HEK293T (cell line): ENCODE data around the gene VPS35L.

Source experiments
- CTCF ChIA-PET: fragments of 350-600 bp; formaldehyde crosslinking; extraction: SDS; loops from one replicate; lab custom pipeline; 2021; ENCODE audit warnings: antibody characterized with exemption, inconsistent platforms; lab: Yijun Ruan, JAX
- POLR2A ChIA-PET: fragments of 350-600 bp; formaldehyde crosslinking; extraction: SDS; loops from one replicate; lab custom pipeline; 2020; ENCODE audit warnings: antibody characterized with exemption, inconsistent platforms; lab: Yijun Ruan, JAX
- DNase-seq: peaks from one replicate; pipeline ENCODE4 v3.0.0; 2012; ENCODE audit warnings: mixed read lengths; ENCODE audit errors: extremely low spot score
- ARNT ChIP-seq: fragments of 450-650 bp; IDR thresholded peaks from 2 replicates; pipeline ENCODE4 v1.6.1; 2017; ENCODE audit warnings: mild to moderate bottlenecking
- BHLHE40 ChIP-seq: fragments of 450-650 bp; IDR thresholded peaks from 2 replicates; pipeline ENCODE4 v1.6.1; 2016; ENCODE audit warnings: mild to moderate bottlenecking, moderate library complexity, borderline replicate concordance
- CTBP1 ChIP-seq: fragments of 450-650 bp; IDR thresholded peaks from 2 replicates; pipeline ENCODE4 v1.6.1; 2016; ENCODE audit warnings: borderline replicate concordance
- ELF4 ChIP-seq: fragments of 450-650 bp; IDR thresholded peaks from 2 replicates; pipeline ENCODE4 v1.6.1; 2017; ENCODE audit warnings: antibody characterized with exemption
- FOXA1 ChIP-seq: fragments of 450-650 bp; IDR thresholded peaks from 2 replicates; pipeline ENCODE4 v1.6.1; 2016; ENCODE audit warnings: mild to moderate bottlenecking
- FOXK2 ChIP-seq: fragments of 450-650 bp; IDR thresholded peaks from 2 replicates; pipeline ENCODE4 v1.6.1; 2016; ENCODE audit warnings: mild to moderate bottlenecking
- FOXM1 ChIP-seq: fragments of 450-650 bp; IDR thresholded peaks from 2 replicates; pipeline ENCODE4 v1.6.1; 2017; ENCODE audit warnings: mild to moderate bottlenecking, borderline replicate concordance
- HDGF ChIP-seq: fragments of 450-650 bp; IDR thresholded peaks from 2 replicates; pipeline ENCODE4 v1.6.1; 2017; ENCODE audit warnings: antibody characterized with exemption, borderline replicate concordance
- L3MBTL2 ChIP-seq: fragments of 450-650 bp; conservative IDR thresholded peaks from 2 replicates; pipeline ENCODE4 v1.6.1; 2016; ENCODE audit warnings: mild to moderate bottlenecking
- LEF1 ChIP-seq: fragments of 450-650 bp; IDR thresholded peaks from 2 replicates; pipeline ENCODE4 v1.6.1; 2017; ENCODE audit warnings: mild to moderate bottlenecking, borderline replicate concordance
- NFRKB ChIP-seq: fragments of 450-650 bp; IDR thresholded peaks from 2 replicates; pipeline ENCODE4 v1.6.1; 2016; ENCODE audit warnings: mild to moderate bottlenecking, moderate library complexity
- PKNOX1 ChIP-seq: fragments of 450-650 bp; IDR thresholded peaks from 2 replicates; pipeline ENCODE4 v1.6.1; 2016
- SP1 ChIP-seq: fragments of 450-650 bp; IDR thresholded peaks from 2 replicates; pipeline ENCODE4 v1.6.1; 2017
- SUZ12 ChIP-seq: fragments of 450-650 bp; IDR thresholded peaks from 2 replicates; pipeline ENCODE4 v1.6.1; 2016; ENCODE audit warnings: mild to moderate bottlenecking
- TARDBP ChIP-seq: fragments of 450-650 bp; IDR thresholded peaks from 2 replicates; pipeline ENCODE4 v1.6.1; 2016
- ZNF384 ChIP-seq: fragments of 450-650 bp; IDR thresholded peaks from 2 replicates; pipeline ENCODE4 v1.6.1; 2016

VPS35L gene

GRCh38 chr16:19704321-19705145 is 149.0 kb downstream of the VPS35L start:
- ChIA-PET POLR2A (interaction anchor here (1.4 kb wide), 1 partner anchor 14 kb away, joined by 3 read pairs; the partner anchor contains the start of genes IQCK and KNOP1), CTCF (interaction anchor here (1.2 kb wide), 1 partner anchor 10 kb away, joined by 5 read pairs; no protein-coding TSS in a partner anchor)
- DNase-seq, result no peak

GRCh38 chr16:19705146-19705501 is 149.6 kb downstream of the VPS35L start:
- CTCF ChIA-PET, result no interaction called here
- POLR2A ChIA-PET, result interaction anchor here (1.1 kb wide), 1 partner anchor 13 kb away, joined by 3 read pairs; the partner anchor contains the start of genes IQCK and KNOP1
- TF ChIP-seq CTBP1, result no peak
- TF ChIP-seq SP1, result no peak
- no peak for TF ChIP-seq BHLHE40
- no peak for TF ChIP-seq TARDBP
- TF ChIP-seq FOXK2, result no peak
- TF ChIP-seq PKNOX1, result no peak
- TF ChIP-seq LEF1, result no peak
- no peak for TF ChIP-seq ELF4
- no peak for TF ChIP-seq FOXA1
- no peak for DNase-seq

More at GRCh38 chr16:19704321-19705145, 149.0 kb downstream of the VPS35L start:
- TF ChIP-seq FOXA1, result no peak

GRCh38 chr16:19705843-19706242 is 150.3 kb downstream of the VPS35L start:
- no peak for DNase-seq
- CTCF ChIA-PET, result no interaction called here
- TF ChIP-seq FOXM1 (no peak), ELF4 (no peak), ARNT (no peak), FOXA1 (no peak), HDGF (no peak), SUZ12 (no peak), FOXK2 (no peak), NFRKB (no peak), SP1 (no peak), CTBP1 (no peak), L3MBTL2 (no peak), ZNF384 (no peak), PKNOX1 (no peak), LEF1 (no peak), BHLHE40 (no peak)
- POLR2A ChIA-PET, result interaction anchor here (1.1 to 1.8 kb wide), 2 partner anchors 9 to 12 kb away, joined by 3 to 4 read pairs; partner anchors contain the start of genes IQCK and KNOP1

GRCh38 chr16:19706846-19707245 is 151.3 kb downstream of the VPS35L start:
- TF ChIP-seq ZNF384 (no peak), ELF4 (no peak), FOXM1 (no peak), FOXK2 (no peak), CTBP1 (no peak), NFRKB (no peak), HDGF (no peak), BHLHE40 (no peak), L3MBTL2 (no peak), SP1 (no peak), FOXA1 (no peak), PKNOX1 (no peak), SUZ12 (no peak), TARDBP (no peak), LEF1 (no peak)
- ChIA-PET POLR2A (interaction anchor here (1.8 kb wide), 1 partner anchor 10 kb away, joined by 4 read pairs; no protein-coding TSS in a partner anchor), CTCF (interaction anchor here (0.5 to 0.6 kb wide), 2 partner anchors 11 to 662 kb away, joined by 5 to 8 read pairs; no protein-coding TSS in a partner anchor)
- no peak for DNase-seq

GRCh38 chr16:19707569-19708295 is 152.2 kb downstream of the VPS35L start:
- no peak for DNase-seq
- POLR2A ChIA-PET, result interaction anchor here (1.8 kb wide), 1 partner anchor 11 kb away, joined by 4 read pairs; no protein-coding TSS in a partner anchor
- TF ChIP-seq FOXM1, result no peak
- TF ChIP-seq LEF1, result no peak
- TF ChIP-seq SUZ12, result no peak
- CTCF ChIA-PET, result no interaction called here
